Measurements from ENCODE around the gene LRP1-AS.

The LRP1-AS gene

GRCh38 chr12:57116580-57117281 lies 30.7 kb downstream of the LRP1-AS start:
- DNase-seq, result no peak

- DNase-seq, result no peak
Measured at GRCh38 chr12:57112492-57113294, 34.7 kb downstream of the LRP1-AS start.

GRCh38 chr12:57111031-57111734 lies 36.2 kb downstream of the LRP1-AS start, which contains the start of gene STAT6:
Gene STAT6, minus strand, starts transcription at chr12:57111362. Its CDS starts 3,084 bp downstream, at chr12:57108278.
- DNase-seq, result peak; percentile 82

GRCh38 chr12:57110104-57111030 lies 37.1 kb downstream of the LRP1-AS start:
- DNase-seq, result peak; percentile 83

- no peak for DNase-seq
Measured at GRCh38 chr12:57109207-57110103, 38.0 kb downstream of the LRP1-AS start.

GRCh38 chr12:57107456-57108155 lies 39.8 kb downstream of the LRP1-AS start:
- DNase-seq, result no peak

GRCh38 chr12:57106021-57106708 lies 41.3 kb downstream of the LRP1-AS start:
- DNase-seq, result no peak

GRCh38 chr12:57105011-57105753 lies 42.2 kb downstream of the LRP1-AS start:
- no peak for DNase-seq

- no peak for DNase-seq
Measured at GRCh38 chr12:57104292-57104910, 43.0 kb downstream of the LRP1-AS start.

- DNase-seq, result no peak
Measured at GRCh38 chr12:57103856-57104255, 43.6 kb downstream of the LRP1-AS start.

- no peak for DNase-seq
Measured at GRCh38 chr12:57101892-57102695, 45.3 kb downstream of the LRP1-AS start.

- DNase-seq, result no peak
Measured at GRCh38 chr12:57099766-57100165, 47.7 kb downstream of the LRP1-AS start.

GRCh38 chr12:57099047-57099714 lies 48.2 kb downstream of the LRP1-AS start:
- no peak for DNase-seq

GRCh38 chr12:57098546-57098945 lies 48.9 kb downstream of the LRP1-AS start:
- no peak for DNase-seq

- DNase-seq, result no peak
Measured at GRCh38 chr12:57097554-57097835, 49.9 kb downstream of the LRP1-AS start.

GRCh38 chr12:57096748-57097553 lies 50.5 kb downstream of the LRP1-AS start:
- DNase-seq, result no peak

- DNase-seq, result no peak
Measured at GRCh38 chr12:57096099-57096572, 51.3 kb downstream of the LRP1-AS start.
